Stimulated activated CD4-positive, alpha-beta T cell treated with anti-CD3 and anti-CD28 coated beads, TNF-alpha, amount 100 ng/mL, for 24 hours (primary cell): ENCODE measurements around the gene SRSF7.
"Not testable (repeated sequence)": the region's sequence is repeated elsewhere in the genome, so short reads cannot be mapped to it uniquely, and the experiment has no call there.

Experiments used
- DNase-seq, 3 experiments: peaks; one replicate each; pipeline ENCODE4 v3.0.0-alpha.2; 2020; ENCODE audit warnings: low read depth in 3 of 3

The SRSF7 gene

GRCh38 chr2:38750891-38751595 lies at the start of gene SRSF7:
Gene SRSF7 (minus strand): TSS chr2:38751361. CDS start chr2:38751256, 105 bp downstream.
- DNase-seq: peak; percentile 94 to 96 (median 96)

- no peak for DNase-seq
Observed at GRCh38 chr2:38797953-38798352, 46.8 kb upstream of the SRSF7 start.

GRCh38 chr2:38797250-38797676 lies 46.1 kb upstream of the SRSF7 start:
- no peak for DNase-seq

GRCh38 chr2:38795016-38795415 lies 43.9 kb upstream of the SRSF7 start:
- DNase-seq: not testable (repeated sequence)

GRCh38 chr2:38794235-38794946 lies 43.2 kb upstream of the SRSF7 start:
- DNase-seq: no peak

- DNase-seq: no peak
Observed at GRCh38 chr2:38793511-38793910, 42.4 kb upstream of the SRSF7 start.

- DNase-seq: no peak
Observed at GRCh38 chr2:38792751-38793150, 41.6 kb upstream of the SRSF7 start.

- not testable (repeated sequence) for DNase-seq
Observed at GRCh38 chr2:38792321-38792720, 41.2 kb upstream of the SRSF7 start.

- DNase-seq: no peak
Observed at GRCh38 chr2:38791744-38792143, 40.6 kb upstream of the SRSF7 start.

GRCh38 chr2:38789691-38790090 lies 38.5 kb upstream of the SRSF7 start:
- DNase-seq: no peak

- DNase-seq: no peak
Observed at GRCh38 chr2:38788306-38788705, 37.1 kb upstream of the SRSF7 start.

- DNase-seq: no peak
Observed at GRCh38 chr2:38783586-38783985, 32.4 kb upstream of the SRSF7 start.

- no peak for DNase-seq
Observed at GRCh38 chr2:38778687-38779082, 27.5 kb upstream of the SRSF7 start.

GRCh38 chr2:38776531-38776930 lies 25.4 kb upstream of the SRSF7 start:
- DNase-seq: no peak

- no peak for DNase-seq
Observed at GRCh38 chr2:38775921-38776225, 24.7 kb upstream of the SRSF7 start.

GRCh38 chr2:38775097-38775920 lies 24.1 kb upstream of the SRSF7 start:
- DNase-seq: no peak

GRCh38 chr2:38771632-38772031 lies 20.5 kb upstream of the SRSF7 start:
- no peak for DNase-seq

- no peak for DNase-seq
Observed at GRCh38 chr2:38765551-38765950, 14.4 kb upstream of the SRSF7 start.

- DNase-seq: no peak
Observed at GRCh38 chr2:38765149-38765548, 14.0 kb upstream of the SRSF7 start.

GRCh38 chr2:38763728-38764127 lies 12.6 kb upstream of the SRSF7 start:
- no peak for DNase-seq

- no peak for DNase-seq
Observed at GRCh38 chr2:38763228-38763627, 12.1 kb upstream of the SRSF7 start.

- not testable (repeated sequence) for DNase-seq
Observed at GRCh38 chr2:38755891-38756290, 4.7 kb upstream of the SRSF7 start.

- no peak for DNase-seq
Observed at GRCh38 chr2:38754506-38754905, 3.3 kb upstream of the SRSF7 start.
